MM.1S (cell line): Measurements from ENCODE around the gene KCNK10.

Experiments
- EZH2phosphoT487 ChIP-seq: fragments of 300-600 bp; sonication (generic); IDR thresholded peaks from 2 replicates; pipeline ENCODE4 v1.6.1; 2018; ENCODE audit warnings: antibody characterized with exemption, low read length
- TF ChIP-seq, protein P1 (sequence below): fragments of 300-600 bp; sonication (generic); IDR thresholded peaks from 2 replicates; pipeline ENCODE4 v1.5.1; 2016; ENCODE audit warnings: antibody characterized with exemption, low read length, mixed read lengths

DNA sequence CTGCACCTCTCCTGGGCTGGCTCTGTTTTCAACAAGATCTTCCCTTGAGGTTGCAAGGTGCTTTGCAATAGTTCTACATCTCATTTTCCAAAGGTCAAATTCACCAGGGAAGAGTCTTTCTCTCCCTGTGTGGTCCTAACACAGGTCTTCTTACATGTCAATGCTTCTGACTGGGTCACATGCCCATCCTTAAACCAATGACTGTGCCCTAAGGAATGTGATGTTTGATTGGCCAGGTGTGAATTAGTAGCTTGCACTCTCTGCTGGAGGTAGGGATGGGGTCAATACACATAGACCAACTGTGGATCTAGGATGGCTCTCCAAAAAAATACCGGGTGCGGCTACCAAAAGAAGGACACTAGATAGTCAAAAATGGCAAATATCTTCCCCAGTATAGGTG lies 19.9 kb upstream of the KCNK10 start:
- no peak for TF ChIP-seq EZH2phosphoT487
- TF ChIP-seq, protein P1, sequence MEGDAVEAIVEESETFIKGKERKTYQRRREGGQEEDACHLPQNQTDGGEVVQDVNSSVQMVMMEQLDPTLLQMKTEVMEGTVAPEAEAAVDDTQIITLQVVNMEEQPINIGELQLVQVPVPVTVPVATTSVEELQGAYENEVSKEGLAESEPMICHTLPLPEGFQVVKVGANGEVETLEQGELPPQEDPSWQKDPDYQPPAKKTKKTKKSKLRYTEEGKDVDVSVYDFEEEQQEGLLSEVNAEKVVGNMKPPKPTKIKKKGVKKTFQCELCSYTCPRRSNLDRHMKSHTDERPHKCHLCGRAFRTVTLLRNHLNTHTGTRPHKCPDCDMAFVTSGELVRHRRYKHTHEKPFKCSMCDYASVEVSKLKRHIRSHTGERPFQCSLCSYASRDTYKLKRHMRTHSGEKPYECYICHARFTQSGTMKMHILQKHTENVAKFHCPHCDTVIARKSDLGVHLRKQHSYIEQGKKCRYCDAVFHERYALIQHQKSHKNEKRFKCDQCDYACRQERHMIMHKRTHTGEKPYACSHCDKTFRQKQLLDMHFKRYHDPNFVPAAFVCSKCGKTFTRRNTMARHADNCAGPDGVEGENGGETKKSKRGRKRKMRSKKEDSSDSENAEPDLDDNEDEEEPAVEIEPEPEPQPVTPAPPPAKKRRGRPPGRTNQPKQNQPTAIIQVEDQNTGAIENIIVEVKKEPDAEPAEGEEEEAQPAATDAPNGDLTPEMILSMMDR: no peak
